ENCODE data around the gene FBXL13. TPM values are rescaled to one million over a fixed set of nuclear protein-coding genes. Genes with fewer than 3 reads are reported as not detected.

The FBXL13 gene
- total and polyA plus RNA-seq, 12 donors = 0.61 to 6.8 (median 2.7) TPM

GRCh38 chr7:102898532-102898859 lies 176.1 kb downstream of the FBXL13 start:
- TF ChIP-seq POLR2A (IDR thresholded peaks at IDR 0.05) = no peak
- TF ChIP-seq CTCF (IDR thresholded peaks at IDR 0.05) = no peak
- Histone ChIP-seq H3K27ac (no peak overlapping the region), H3K4me3 (no peak overlapping the region), H3K36me3 (replicated peaks in 1 of 2) (no peaks in the 10 kb centered on the region), H3K4me1 (replicated peaks in 1 of 2) (peaks cover 0 to 14% of the 10 kb centered on the region in 2 donors), H3K9me3 (replicated peaks in 1 of 3) (peaks cover 0 to 5% (median 0%) of the 10 kb centered on the region in 3 donors), H3K27me3 (no peaks in the 10 kb centered on the region)
- DNase-seq = no peak
- WGBS, 4 donors = 70 to 83% (median 80%) methylated on average over 5 of the region's 5 CpGs
- intact Hi-C loops (cut with DNase I) = no loop called here

GRCh38 chr7:102897856-102898531 lies 176.6 kb downstream of the FBXL13 start:
- DNase-seq = peak in 1 of 7 donors; percentile 7
- intact Hi-C loops (cut with DNase I) = no loop called here
- TF ChIP-seq CTCF (IDR thresholded peaks at IDR 0.05) = no peak
- TF ChIP-seq POLR2A (IDR thresholded peaks at IDR 0.05) = no peak
- Histone ChIP-seq H3K4me3 (no peak overlapping the region), H3K4me1 (replicated peaks in 1 of 2) (peaks cover 0 to 15% of the 10 kb centered on the region in 2 donors), H3K9me3 (replicated peaks in 1 of 3) (peaks cover 0 to 5% (median 0%) of the 10 kb centered on the region in 3 donors), H3K36me3 (replicated peaks in 1 of 2) (no peaks in the 10 kb centered on the region), H3K27ac (no peak overlapping the region), H3K27me3 (no peaks in the 10 kb centered on the region)
- WGBS, 4 donors = 76 to 83% (median 82%) methylated on average over 5 of the region's 5 CpGs

- Histone ChIP-seq H3K27me3 (no peaks in the 10 kb centered on the region), H3K36me3 (replicated peaks in 1 of 2) (no peaks in the 10 kb centered on the region), H3K27ac (no peak overlapping the region), H3K4me1 (replicated peaks in 1 of 2) (peaks cover 0 to 22% of the 10 kb centered on the region in 2 donors), H3K4me3 (no peak overlapping the region), H3K9me3 (replicated peaks in 1 of 3) (peaks cover 0 to 5% (median 0%) of the 10 kb centered on the region in 3 donors)
- no peak for DNase-seq
- 46 to 58% (median 51%) methylated on average over 2 of the region's 2 CpGs for WGBS, 4 donors
- no peak for TF ChIP-seq CTCF (IDR thresholded peaks at IDR 0.05)
- no peak for TF ChIP-seq POLR2A (IDR thresholded peaks at IDR 0.05)
- intact Hi-C loops (cut with DNase I) = no loop called here
Observed at GRCh38 chr7:102897211-102897631, 177.4 kb downstream of the FBXL13 start.

- no peak overlapping the region for H3K4me3 ChIP-seq
Observed at GRCh38 chr7:102896585-102896984, 178.0 kb downstream of the FBXL13 start.

More at GRCh38 chr7:102896585-102896984, 178.0 kb downstream of the FBXL13 start:
- H3K27ac ChIP-seq = peak overlapping the region in 1 of 5 donors; percentile 7
- no peaks in the 10 kb centered on the region for H3K36me3 ChIP-seq (replicated peaks in 1 of 2)
- TF ChIP-seq CTCF (IDR thresholded peaks at IDR 0.05) (no peak), POLR2A (IDR thresholded peaks at IDR 0.05) (no peak)
- H3K27me3 ChIP-seq = no peaks in the 10 kb centered on the region
- intact Hi-C loops (cut with DNase I) = no loop called here
- peaks cover 1 to 29% of the 10 kb centered on the region in 2 donors for H3K4me1 ChIP-seq (replicated peaks in 1 of 2)
- peaks cover 0 to 5% (median 0%) of the 10 kb centered on the region in 3 donors for H3K9me3 ChIP-seq (replicated peaks in 1 of 3)
- DNase-seq = no peak
